AG20443 (cell line): Measurements from ENCODE around the gene DNAJC6.
"Not testable (repeated sequence)": the region's sequence is repeated elsewhere in the genome, so short reads cannot be mapped to it uniquely, and the experiment has no call there.

Source experiments
- DNase-seq: peaks from one replicate; pipeline ENCODE4 v3.0.0; 2012; ENCODE audit warnings: low spot score, mixed read lengths

DNAJC6 gene

GRCh38 chr1:65357291-65357960 is 48.1 kb downstream of the DNAJC6 start:
- DNase-seq: peak; percentile 31

- peak; percentile 11 for DNase-seq
These were observed 50.5 kb downstream of the DNAJC6 start for GRCh38 chr1:65359888-65360287.

- DNase-seq: no peak
These were observed 51.3 kb downstream of the DNAJC6 start for GRCh38 chr1:65360648-65361047.

GRCh38 chr1:65362545-65362944 is 53.2 kb downstream of the DNAJC6 start:
- no peak for DNase-seq

- DNase-seq: no peak
These were observed 54.1 kb downstream of the DNAJC6 start for GRCh38 chr1:65363484-65363883.

GRCh38 chr1:65368403-65368802 is 59.1 kb downstream of the DNAJC6 start:
- DNase-seq: no peak

GRCh38 chr1:65371544-65371943 is 62.2 kb downstream of the DNAJC6 start:
- no peak for DNase-seq

GRCh38 chr1:65372557-65372956 is 63.2 kb downstream of the DNAJC6 start:
- peak; percentile 26 for DNase-seq

GRCh38 chr1:65377496-65378246 is 68.3 kb downstream of the DNAJC6 start:
- no peak for DNase-seq

GRCh38 chr1:65378247-65378946 is 69.1 kb downstream of the DNAJC6 start:
- DNase-seq: no peak

GRCh38 chr1:65384426-65384825 is 75.1 kb downstream of the DNAJC6 start:
- DNase-seq: not testable (repeated sequence)

- no peak for DNase-seq
These were observed 77.1 kb downstream of the DNAJC6 start for GRCh38 chr1:65386439-65386838.

- no peak for DNase-seq
These were observed 78.5 kb downstream of the DNAJC6 start for GRCh38 chr1:65387821-65388220.

GRCh38 chr1:65388908-65389695 is 79.8 kb downstream of the DNAJC6 start:
- no peak for DNase-seq

GRCh38 chr1:65392497-65392896 is 83.2 kb downstream of the DNAJC6 start:
- no peak for DNase-seq

- peak; percentile 9 for DNase-seq
These were observed 84.0 kb downstream of the DNAJC6 start for GRCh38 chr1:65393347-65393746.

GRCh38 chr1:65393928-65394327 is 84.6 kb downstream of the DNAJC6 start:
- DNase-seq: no peak

- peak; percentile 78 for DNase-seq
These were observed 86.7 kb downstream of the DNAJC6 start for GRCh38 chr1:65395887-65396612.

GRCh38 chr1:65398083-65398482 is 88.7 kb downstream of the DNAJC6 start:
- DNase-seq: no peak

GRCh38 chr1:65399003-65399402 is 89.7 kb downstream of the DNAJC6 start:
- no peak for DNase-seq

- peak; percentile 24 for DNase-seq
These were observed 92.3 kb downstream of the DNAJC6 start for GRCh38 chr1:65401612-65402011.
